HCT116 (cell line): ENCODE data around the gene FLNB. TPM values are rescaled to one million over a fixed set of nuclear protein-coding genes. Genes with fewer than 3 reads are reported as not detected.

ENCODE experiments used
- ATAC-seq: fragments of 200-7000 bp; cut with Tn5 transposase; 2 replicates; pipeline ENCODE4 v1.9.1; 2020; ENCODE audit warnings: mild to moderate bottlenecking, moderate library complexity
- BruUV-seq: library from RNA; stranded (reverse); fragments of 400-500 nt; replicated peaks from 2 replicates; lab custom pipeline; 2021; lab: Mats Ljungman, UMichigan
- CTCF ChIA-PET: fragments of 300-600 bp; sonication (Branson Sonifier 250); formaldehyde crosslinking; loops from one replicate; lab custom pipeline; 2021; ENCODE audit warnings: antibody characterized with exemption; lab: Charles Lee
- POLR2A ChIA-PET: fragments of 300-600, 350-600 bp; sonication (Branson Sonifier 250); formaldehyde crosslinking; loops from one replicate; lab custom pipeline; 2021; ENCODE audit warnings: antibody characterized with exemption; lab: Charles Lee
- RAD21 ChIA-PET, 2 experiments: fragments of 300-600 bp; sonication (Branson Sonifier 250); formaldehyde crosslinking; loops; one replicate each; lab custom pipeline; 2023; ENCODE audit warnings: low total read pairs in 2 of 2; ENCODE audit not compliant: uncharacterized antibody in 2 of 2, unreplicated experiment in 2 of 2, low non-redundant PET in 1 of 2; lab: Charles Lee
- DNase-seq: peaks from one replicate; pipeline ENCODE4 v3.0.0-alpha.2; 2010; ENCODE audit warnings: low read depth, low spot score
- H2AFZ ChIP-seq: fragments of 200-600 bp; shearing (Covaris generic), sonication (generic); 2 replicates; pipeline ENCODE4 v1.6.1; 2017; ENCODE audit warnings: low read depth, mixed run types, mixed read lengths, antibody characterized with exemption, low read length; ENCODE audit not compliant: poor library complexity, severe bottlenecking
- H3K27ac ChIP-seq: 2 replicates; pipeline ENCODE4 v1.5.1; 2012; ENCODE audit warnings: low read depth, low read length
- H3K27me3 ChIP-seq: fragments of 200-600 bp; sonication (generic); 2 replicates; pipeline ENCODE4 v1.6.1; 2016; ENCODE audit warnings: mixed run types, low read length, mixed read lengths; ENCODE audit not compliant: insufficient read depth
- H3K36me3 ChIP-seq, 2 experiments: fragments of 200-500 bp in 1 of 2; fragments of 200-600 bp in 1 of 2; sonication (Bioruptor generic) in 1 of 2; sonication (generic) in 1 of 2; 2 replicates each; pipeline versions ENCODE4 v1.5.1 to v1.6.1; 2014 to 2016; ENCODE audit warnings: low read length in 2 of 2, inconsistent platforms in 1 of 2, mixed read lengths in 1 of 2, mixed run types in 1 of 2; ENCODE audit not compliant: insufficient read depth in 2 of 2, control insufficient read depth in 1 of 2
- H3K4me1 ChIP-seq, 2 experiments: fragments of 200-600 bp in 1 of 2; sonication (generic) in 1 of 2; 2 replicates each; pipeline versions ENCODE4 v1.5.1 to v1.6.1; 2012 to 2017; ENCODE audit warnings: low read length in 2 of 2, inconsistent platforms in 1 of 2, mild to moderate bottlenecking in 1 of 2, mixed read lengths in 1 of 2, mixed run types in 1 of 2, moderate library complexity in 1 of 2; ENCODE audit not compliant: insufficient read depth in 2 of 2, control insufficient read depth in 1 of 2
- H3K4me2 ChIP-seq: fragments of 200-600 bp; sonication (generic); 2 replicates; pipeline ENCODE4 v1.6.1; 2017; ENCODE audit warnings: mixed run types, low read length, mixed read lengths
- H3K4me3 ChIP-seq, 2 experiments: fragments of 200-600 bp in 1 of 2; sonication (generic) in 1 of 2; replicated peaks in 1 of 2; 2 replicates each; pipeline ENCODE4 v1.5.1; 2011 to 2016; ENCODE audit warnings: low read length in 2 of 2, control low read depth in 1 of 2, low read depth in 1 of 2, mild to moderate bottlenecking in 1 of 2, mixed read lengths in 1 of 2, mixed run types in 1 of 2
- H3K79me2 ChIP-seq: fragments of 200-600 bp; sonication (generic); 2 replicates; pipeline ENCODE4 v1.6.1; 2017; ENCODE audit warnings: mild to moderate bottlenecking, mixed run types, low read length, moderate library complexity, mixed read lengths; ENCODE audit not compliant: insufficient read depth
- H3K9ac ChIP-seq: fragments of 200-600 bp; sonication (generic); 2 replicates; pipeline ENCODE4 v1.6.1; 2016; ENCODE audit warnings: low read length, mixed read lengths
- H3K9me2 ChIP-seq: fragments of 200-600 bp; sonication (generic), shearing (Covaris generic); 2 replicates; pipeline ENCODE4 v1.6.1; 2017; ENCODE audit warnings: mixed run types, mild to moderate bottlenecking, moderate library complexity; ENCODE audit not compliant: insufficient read depth
- H3K9me3 ChIP-seq, 2 experiments: fragments of 200-500 bp in 1 of 2; fragments of 200-600 bp in 1 of 2; sonication (Bioruptor generic) in 1 of 2; sonication (generic) in 1 of 2; 2 replicates each; pipeline ENCODE4 v1.6.1; 2014 to 2017; ENCODE audit warnings: low read length in 2 of 2, mixed read lengths in 2 of 2, inconsistent platforms in 1 of 2, low read depth in 1 of 2, mild to moderate bottlenecking in 1 of 2, mixed run types in 1 of 2, moderate library complexity in 1 of 2; ENCODE audit not compliant: control insufficient read depth in 1 of 2, insufficient read depth in 1 of 2
- H4K20me1 ChIP-seq: fragments of 200-600 bp; sonication (generic), shearing (Covaris generic); 2 replicates; pipeline ENCODE4 v1.6.1; 2017; ENCODE audit warnings: mixed run types, mild to moderate bottlenecking, moderate library complexity; ENCODE audit not compliant: insufficient read depth
- CBX3 ChIP-seq: IDR thresholded peaks from 2 replicates; pipeline ENCODE4 v1.6.1; 2012; ENCODE audit warnings: low read depth
- EZH2 ChIP-seq: fragments of 200-600 bp; sonication (generic); IDR thresholded peaks from 2 replicates; pipeline ENCODE4 v1.6.1; 2017; ENCODE audit warnings: antibody characterized with exemption, mixed run types
- EZH2phosphoT487 ChIP-seq: fragments of 200-600 bp; IDR thresholded peaks from 2 replicates; pipeline ENCODE4 v1.6.1; 2018; ENCODE audit warnings: antibody characterized with exemption, borderline replicate concordance
- FOSL1 ChIP-seq: IDR thresholded peaks from 2 replicates; pipeline ENCODE4 v1.6.1; 2012; ENCODE audit warnings: low read depth
- JUND ChIP-seq: IDR thresholded peaks from 2 replicates; pipeline ENCODE4 v1.6.1; 2012
- POLR2A ChIP-seq: IDR thresholded peaks from 2 replicates; pipeline ENCODE4 v1.7.0; 2011; ENCODE audit warnings: borderline replicate concordance; ENCODE audit not compliant: insufficient read depth, insufficient read length; ENCODE audit errors: extremely low read depth
- POLR2AphosphoS5 ChIP-seq: IDR thresholded peaks from 2 replicates; pipeline ENCODE4 v1.6.1; 2011; ENCODE audit warnings: mild to moderate bottlenecking, low read depth, low read length, moderate library complexity
- RAD21 ChIP-seq: IDR thresholded peaks from 2 replicates; pipeline ENCODE4 v1.6.1; 2012; ENCODE audit warnings: low read depth, mild to moderate bottlenecking
- SIN3A ChIP-seq: IDR thresholded peaks from 2 replicates; pipeline ENCODE4 v1.6.1; 2012; ENCODE audit warnings: low read depth
- SP1 ChIP-seq: IDR thresholded peaks from 2 replicates; pipeline ENCODE4 v1.6.1; 2012; ENCODE audit warnings: low read depth
- SRF ChIP-seq: IDR thresholded peaks from 2 replicates; pipeline ENCODE4 v1.6.1; 2012; ENCODE audit warnings: low read depth
- TCF7L2 ChIP-seq: IDR thresholded peaks from 2 replicates; pipeline ENCODE4 v1.7.0; 2011; ENCODE audit warnings: borderline replicate concordance, inconsistent platforms; ENCODE audit not compliant: insufficient read depth, insufficient read length; ENCODE audit errors: extremely low read depth
- YY1 ChIP-seq: IDR thresholded peaks from 2 replicates; pipeline ENCODE4 v1.6.1; 2011; ENCODE audit warnings: low read length, low read depth, moderate library complexity, mild to moderate bottlenecking; ENCODE audit not compliant: insufficient replicate concordance; ENCODE audit errors: extremely low read depth
- ZFX ChIP-seq: fragments of 450-650 bp; IDR thresholded peaks from 2 replicates; pipeline ENCODE4 v1.6.1; 2017
- ZNF274 ChIP-seq: fragments of 200-500 bp; sonication (Bioruptor generic); IDR thresholded peaks from 2 replicates; pipeline ENCODE4 v1.6.1; 2014; ENCODE audit warnings: mild to moderate bottlenecking, low read depth, low read length, inconsistent platforms
- intact Hi-C: fragments of 100-400 bp; cut with micrococcal nuclease; formaldehyde crosslinking; loops from 2 replicates; pipeline ENCODE4 v1.10.0; 2022
- total RNA-seq: library from RNA; stranded (reverse); gene quantifications from one replicate; pipeline ENCODE4 v1.2.1, GENCODE V29; 2021; ENCODE audit not compliant: unreplicated experiment
- TF ChIP-seq, protein P1 (sequence below): IDR thresholded peaks from 2 replicates; pipeline ENCODE4 v1.6.1; 2011; ENCODE audit warnings: mild to moderate bottlenecking, low read length, moderate library complexity; ENCODE audit not compliant: insufficient replicate concordance; ENCODE audit errors: extremely low read depth

FLNB gene
- total RNA-seq, 1 experiment from 2014 or later: 116 TPM

DNA sequence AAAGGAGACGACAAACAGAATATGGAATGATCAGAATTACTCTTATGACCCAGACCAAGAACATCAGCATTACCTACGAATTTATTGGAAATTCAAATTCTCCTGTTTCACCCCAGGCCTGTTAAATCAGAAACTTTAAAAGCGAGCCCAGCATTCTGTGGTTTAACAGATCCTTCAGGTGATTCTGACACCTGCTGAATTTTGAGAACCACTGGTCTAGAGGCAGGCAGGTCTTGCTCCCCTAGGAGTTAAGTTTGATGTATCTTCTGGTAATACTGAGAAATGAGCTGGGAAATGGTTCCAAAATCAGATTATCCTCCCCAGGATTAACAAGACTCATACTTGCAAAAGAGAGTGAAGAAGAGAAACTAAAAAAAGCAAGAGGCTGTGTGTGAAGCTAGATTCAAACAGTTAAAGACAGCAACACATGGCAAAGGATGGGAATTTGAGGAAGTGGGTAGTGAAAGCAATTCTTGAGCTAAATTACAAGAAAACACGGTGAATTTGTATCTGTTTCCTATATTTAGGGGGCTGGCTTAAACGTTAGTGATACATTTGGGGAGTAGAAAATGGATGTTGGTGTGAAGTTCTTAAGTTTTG, 66.0 kb downstream of the FLNB start:
- ChIA-PET RAD21 (no interaction called here), POLR2A (no interaction called here), CTCF (interaction anchor here (0.6 kb wide), 1 partner anchor 293 kb away, joined by 4 read pairs; no protein-coding TSS in a partner anchor)
- Histone ChIP-seq H3K9me3 (no peaks in the 10 kb centered on the region), H3K27ac (no peak overlapping the region), H3K9ac (no peak overlapping the region), H3K27me3 (no peaks in the 10 kb centered on the region), H4K20me1 (no peaks in the 10 kb centered on the region), H3K4me2 (no peak overlapping the region), H3K4me1 (peaks cover 0 to 12% of the 10 kb centered on the region in 2 experiments; a peak in 2 of 4 replicates)
- intact Hi-C loops: no loop called here
- DNase-seq (no peak), ATAC-seq (no peak)
- TF ChIP-seq SIN3A (no peak), POLR2AphosphoS5 (no peak), RAD21 (no peak), SP1 (no peak), POLR2A (no peak), JUND (no peak), EZH2 (no peak), ZNF274 (no peak), TCF7L2 (no peak), SRF (no peak), ZFX (no peak), YY1 (no peak)
- TF ChIP-seq, all 23 proteins: peak for 0
- peaks cover 32% of the 10 kb centered on the region; the same call in 1 of the 2 replicates for H3K79me2 ChIP-seq
- BruUV-seq: no TSS peak
- no peak overlapping the region for H3K4me3 ChIP-seq
- no peak overlapping the region for H2AFZ ChIP-seq
- H3K9me2 ChIP-seq: no peaks in the 10 kb centered on the region
- peaks cover 5 to 17% of the 10 kb centered on the region in 2 experiments; a peak in 3 of 4 replicates for H3K36me3 ChIP-seq

DNA sequence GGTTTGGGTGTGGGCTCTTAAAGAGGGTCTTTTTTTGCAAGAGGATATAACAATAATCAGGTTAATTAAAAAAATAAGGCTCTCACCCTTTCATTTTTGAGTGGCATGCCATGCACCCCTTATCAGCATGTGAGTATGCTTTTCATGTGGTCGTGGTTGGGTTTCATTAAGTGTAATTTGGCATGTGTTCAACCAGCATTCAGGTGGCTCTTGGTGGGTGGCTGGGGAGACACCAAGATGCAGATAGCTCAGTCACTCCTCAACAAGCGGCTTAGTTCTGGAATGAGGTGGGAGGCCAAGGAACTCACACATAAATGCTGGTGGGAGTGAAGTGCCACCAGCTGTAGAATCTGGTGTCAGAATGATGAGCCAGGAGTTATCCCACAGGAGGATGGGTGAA, 66.8 kb downstream of the FLNB start:
- no peak for ATAC-seq
- intact Hi-C loops: no loop called here
- H3K9me2 ChIP-seq: no peaks in the 10 kb centered on the region
- no peak for DNase-seq
- TF ChIP-seq POLR2A: no peak
- no peak for TF ChIP-seq FOSL1
- no peak for TF ChIP-seq TCF7L2
- TF ChIP-seq EZH2phosphoT487: no peak
- no peak for TF ChIP-seq YY1
- TF ChIP-seq JUND: no peak
- TF ChIP-seq ZNF274: no peak
- TF ChIP-seq, protein P1, sequence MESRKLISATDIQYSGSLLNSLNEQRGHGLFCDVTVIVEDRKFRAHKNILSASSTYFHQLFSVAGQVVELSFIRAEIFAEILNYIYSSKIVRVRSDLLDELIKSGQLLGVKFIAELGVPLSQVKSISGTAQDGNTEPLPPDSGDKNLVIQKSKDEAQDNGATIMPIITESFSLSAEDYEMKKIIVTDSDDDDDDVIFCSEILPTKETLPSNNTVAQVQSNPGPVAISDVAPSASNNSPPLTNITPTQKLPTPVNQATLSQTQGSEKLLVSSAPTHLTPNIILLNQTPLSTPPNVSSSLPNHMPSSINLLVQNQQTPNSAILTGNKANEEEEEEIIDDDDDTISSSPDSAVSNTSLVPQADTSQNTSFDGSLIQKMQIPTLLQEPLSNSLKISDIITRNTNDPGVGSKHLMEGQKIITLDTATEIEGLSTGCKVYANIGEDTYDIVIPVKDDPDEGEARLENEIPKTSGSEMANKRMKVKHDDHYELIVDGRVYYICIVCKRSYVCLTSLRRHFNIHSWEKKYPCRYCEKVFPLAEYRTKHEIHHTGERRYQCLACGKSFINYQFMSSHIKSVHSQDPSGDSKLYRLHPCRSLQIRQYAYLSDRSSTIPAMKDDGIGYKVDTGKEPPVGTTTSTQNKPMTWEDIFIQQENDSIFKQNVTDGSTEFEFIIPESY: no peak
- TF ChIP-seq EZH2: no peak
- no peak for TF ChIP-seq CBX3
- TF ChIP-seq, all 23 proteins: peak for 0
- Histone ChIP-seq H3K27ac (no peak overlapping the region), H3K27me3 (no peaks in the 10 kb centered on the region), H3K79me2 (peaks cover 25% of the 10 kb centered on the region; the same call in 1 of the 2 replicates), H3K9ac (no peak overlapping the region), H3K4me3 (no peak overlapping the region), H4K20me1 (no peaks in the 10 kb centered on the region), H2AFZ (no peak overlapping the region), H3K4me1 (peaks cover 0 to 12% of the 10 kb centered on the region in 2 experiments; a peak in 2 of 4 replicates), H3K36me3 (peaks cover 10 to 17% of the 10 kb centered on the region in 2 experiments; a peak in 3 of 4 replicates), H3K4me2 (no peak overlapping the region), H3K9me3 (no peaks in the 10 kb centered on the region)
- no TSS peak for BruUV-seq
- ChIA-PET CTCF (no interaction called here), RAD21 (no interaction called here), POLR2A (no interaction called here)
